Spinal cord (tissue), 10 donors: ENCODE measurements around the gene SERTAD2. TPM values are rescaled to one million over a fixed set of nuclear protein-coding genes. Genes with fewer than 3 reads are reported as not detected.
A peak's percentile ranks its signal among the peaks of the same experiment; 100 is the strongest.

Experiments used
- DNase-seq, 6 donors: peaks; one replicate each; pipeline versions ENCODE4 v3.0.0 to v3.0.0-alpha.2; 2013 to 2015; ENCODE audit warnings: low spot score in 6 of 6, low read depth in 4 of 6
- H3K27ac ChIP-seq: one replicate; pipeline ENCODE4 v1.5.1; 2013; ENCODE audit warnings: low read depth, low read length, control low read depth
- H3K27me3 ChIP-seq: one replicate; pipeline ENCODE4 v1.6.1; 2013; ENCODE audit warnings: low read length; ENCODE audit not compliant: control insufficient read depth, insufficient read depth
- H3K36me3 ChIP-seq: one replicate; pipeline ENCODE4 v1.6.1; 2013; ENCODE audit warnings: low read length; ENCODE audit not compliant: control insufficient read depth, insufficient read depth
- H3K4me1 ChIP-seq: one replicate; pipeline ENCODE4 v1.6.1; 2013; ENCODE audit warnings: low read length; ENCODE audit not compliant: control insufficient read depth, insufficient read depth
- H3K4me3 ChIP-seq: one replicate; pipeline ENCODE4 v1.5.1; 2013; ENCODE audit warnings: low read depth, low read length, control low read depth
- H3K9me3 ChIP-seq: one replicate; pipeline ENCODE4 v1.6.1; 2013; ENCODE audit warnings: low read length; ENCODE audit not compliant: control insufficient read depth, insufficient read depth
- WGBS: methylation state at CpG from one replicate; pipeline ENCODE4 v1.1.5; 2013; ENCODE audit warnings: missing lambda C conversion rate; ENCODE audit not compliant: insufficient coverage; 5-methylcytosine and 5-hydroxymethylcytosine counted together
- polyA plus RNA-seq, 2 donors: library from polyadenylated mRNA; unstranded; fragments of 120-200 nt; gene quantifications; one replicate each; pipeline ENCODE4 v1.2.1, GENCODE V29; 2013; ENCODE audit not compliant: insufficient read length in 2 of 2
- total RNA-seq, 2 donors: library from RNA; depleted of rRNA in 1 of 2; stranded (reverse); fragments of 120-200 nt in 1 of 2; fragments of >200 nt in 1 of 2; gene quantifications; one replicate each; pipeline versions ENCODE4 v1.2.3 to v1.2.4, GENCODE V29; 2013 to 2014
- donor health status: healthy.

SERTAD2 gene
- total and polyA plus RNA-seq, 4 donors, result 5.0 to 15.4 (median 9.7) TPM

GRCh38 chr2:64593035-64593655 lies 60.6 kb downstream of the SERTAD2 start:
- Histone ChIP-seq H3K4me1 (no peaks in the 10 kb centered on the region), H3K4me3 (no peak overlapping the region), H3K36me3 (no peaks in the 10 kb centered on the region), H3K27me3 (no peaks in the 10 kb centered on the region), H3K27ac (no peak overlapping the region), H3K9me3 (no peaks in the 10 kb centered on the region)
- 100% methylated on average over 1 of the region's 4 CpGs for WGBS
- no peak for DNase-seq

DNA sequence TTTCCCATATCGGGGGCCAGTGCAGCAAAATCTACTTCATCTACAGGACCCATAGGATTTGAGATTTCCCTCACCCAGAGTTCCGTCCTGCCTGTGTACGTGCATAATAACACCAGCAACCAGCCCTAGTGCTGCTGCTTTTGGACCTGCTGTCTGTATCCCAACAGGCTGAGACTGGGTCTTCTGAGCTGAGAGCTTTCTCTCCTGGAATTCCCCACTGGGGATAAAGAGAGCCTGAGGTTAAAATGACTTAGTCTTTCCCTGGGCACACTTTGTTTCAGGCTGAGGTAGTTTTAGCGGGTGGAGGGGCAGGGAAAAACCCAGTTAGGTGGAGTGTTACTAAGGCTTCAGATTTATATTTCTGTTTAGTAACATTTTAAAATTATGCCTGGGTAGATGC lies 62.5 kb downstream of the SERTAD2 start:
- Histone ChIP-seq H3K36me3 (no peaks in the 10 kb centered on the region), H3K4me3 (no peak overlapping the region), H3K4me1 (no peaks in the 10 kb centered on the region), H3K27ac (no peak overlapping the region), H3K27me3 (no peaks in the 10 kb centered on the region), H3K9me3 (no peaks in the 10 kb centered on the region)
- DNase-seq, result no peak
- 83% methylated on average over 3 of the region's 4 CpGs for WGBS

DNA sequence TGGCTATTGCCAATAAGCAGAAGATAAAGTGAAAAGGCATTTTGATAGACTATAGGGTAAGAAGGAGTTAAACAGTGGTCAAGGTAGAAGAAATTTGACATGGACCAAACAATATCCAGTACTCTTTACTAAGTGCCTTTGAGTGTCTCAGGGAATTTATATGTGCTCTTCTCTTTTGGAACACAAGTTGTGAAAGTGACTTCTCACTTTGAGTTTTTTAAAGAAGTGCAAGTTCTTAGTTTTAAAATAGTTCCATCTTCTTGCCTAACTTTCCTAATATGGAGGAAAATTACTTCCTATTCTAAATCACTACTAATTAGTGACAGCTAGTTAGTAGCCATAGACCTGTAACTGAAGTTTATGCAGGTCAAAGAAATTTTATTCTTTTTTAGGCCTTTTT lies 66.2 kb downstream of the SERTAD2 start:
- no peaks in the 10 kb centered on the region for H3K9me3 ChIP-seq
- no peaks in the 10 kb centered on the region for H3K27me3 ChIP-seq
- H3K36me3 ChIP-seq, result no peaks in the 10 kb centered on the region
- H3K4me3 ChIP-seq, result no peak overlapping the region
- H3K4me1 ChIP-seq, result no peaks in the 10 kb centered on the region
- H3K27ac ChIP-seq, result no peak overlapping the region
- DNase-seq, result no peak

DNA sequence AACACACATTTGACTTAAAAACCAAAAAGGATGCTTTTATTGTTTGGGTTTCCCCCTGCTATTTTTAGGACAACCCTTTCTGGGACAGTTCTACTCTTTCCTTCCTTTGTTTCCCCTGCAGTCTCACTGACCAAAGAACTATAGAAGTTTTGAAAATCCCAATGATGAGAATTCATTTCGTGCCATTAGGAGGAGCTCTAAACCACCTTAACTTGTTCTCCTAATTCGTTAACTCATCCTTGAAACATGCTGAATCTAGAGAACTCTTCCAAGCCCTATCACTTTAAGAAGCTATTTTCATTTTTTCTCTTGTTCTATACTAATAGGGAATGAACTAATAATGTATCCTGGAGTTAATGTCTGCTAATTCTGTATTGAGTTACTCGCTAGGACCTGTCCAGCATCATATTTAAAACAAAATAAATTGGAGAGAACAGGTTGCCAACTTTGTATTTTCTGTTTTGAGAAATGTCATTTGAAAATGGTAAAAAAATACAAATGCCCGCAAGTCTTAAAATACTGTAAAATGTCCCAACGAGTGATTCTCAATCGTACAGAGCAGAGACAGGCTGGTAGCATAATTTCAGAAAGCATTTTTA lies 66.7 kb downstream of the SERTAD2 start:
- Histone ChIP-seq H3K36me3 (no peaks in the 10 kb centered on the region), H3K27ac (no peak overlapping the region), H3K4me1 (no peaks in the 10 kb centered on the region), H3K27me3 (no peaks in the 10 kb centered on the region), H3K4me3 (no peak overlapping the region), H3K9me3 (no peaks in the 10 kb centered on the region)
- WGBS, result 80% methylated on average over 1 of the region's 6 CpGs
- DNase-seq, result peak in 4 of 6 donors; percentile 39 to 89 (median 68)

DNA sequence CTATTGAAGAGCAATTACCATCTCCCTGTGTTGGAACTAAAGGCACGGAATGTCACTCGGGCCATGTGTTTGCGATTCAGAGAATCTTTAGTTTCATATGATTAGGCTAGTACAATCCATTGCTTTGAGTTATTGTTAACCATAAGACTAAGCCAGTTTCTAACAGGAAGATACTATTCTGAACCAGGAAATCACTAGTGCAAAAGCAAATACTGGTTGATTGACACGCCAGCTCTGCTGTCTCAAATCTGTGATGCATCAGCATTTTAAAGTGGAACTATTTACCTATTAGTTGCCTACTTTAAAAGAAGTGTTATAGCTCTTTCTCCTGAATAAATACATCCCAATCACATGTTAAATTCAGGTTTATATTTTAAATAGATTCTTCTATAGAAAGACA lies 67.7 kb downstream of the SERTAD2 start:
- Histone ChIP-seq H3K27ac (no peak overlapping the region), H3K27me3 (no peaks in the 10 kb centered on the region), H3K4me3 (no peak overlapping the region), H3K4me1 (no peaks in the 10 kb centered on the region), H3K9me3 (no peaks in the 10 kb centered on the region), H3K36me3 (no peaks in the 10 kb centered on the region)
- WGBS, result no CpG with 5 or more reads among the region's 4 CpGs
- DNase-seq, result no peak

DNA sequence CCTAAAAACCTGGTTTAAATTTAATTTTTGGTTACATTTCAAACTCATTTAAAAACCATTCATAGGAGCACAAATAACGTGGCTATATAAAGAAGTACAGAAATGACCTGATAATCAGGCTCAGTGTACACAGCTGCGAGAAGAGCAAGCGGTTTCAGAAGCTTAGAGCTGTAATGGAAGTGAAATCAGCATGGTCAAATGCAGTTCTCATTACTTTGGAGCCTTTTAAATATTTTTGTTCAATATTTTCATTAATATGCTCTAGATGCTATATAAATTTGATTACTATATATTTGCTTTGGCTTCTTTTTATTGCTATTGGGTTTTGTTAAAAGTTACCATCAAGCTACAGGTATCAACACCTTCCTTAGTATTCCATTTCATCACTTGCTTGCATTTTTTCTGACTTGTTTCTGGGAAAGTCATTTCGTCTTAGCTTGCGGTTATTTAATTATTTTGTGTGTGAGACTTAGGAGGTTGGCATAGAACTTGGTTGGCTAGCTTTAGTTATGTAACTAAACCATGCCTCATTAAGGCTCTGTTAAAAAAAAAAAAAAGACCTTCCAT lies 70.9 kb downstream of the SERTAD2 start:
- no CpG with 5 or more reads among the region's 5 CpGs for WGBS
- no peaks in the 10 kb centered on the region for H3K36me3 ChIP-seq

GRCh38 chr2:64581777-64582539 lies 71.8 kb downstream of the SERTAD2 start:
- no peak for DNase-seq
- Histone ChIP-seq H3K9me3 (no peaks in the 10 kb centered on the region), H3K27me3 (no peaks in the 10 kb centered on the region), H3K27ac (no peak overlapping the region), H3K4me3 (no peak overlapping the region), H3K36me3 (no peaks in the 10 kb centered on the region), H3K4me1 (no peaks in the 10 kb centered on the region)
- 100% methylated on average over 1 of the region's 1 CpG for WGBS

More for the DNA sequence above, 70.9 kb downstream of the SERTAD2 start:
- Histone ChIP-seq H3K4me1 (no peaks in the 10 kb centered on the region), H3K4me3 (no peak overlapping the region), H3K27me3 (no peaks in the 10 kb centered on the region), H3K9me3 (no peaks in the 10 kb centered on the region), H3K27ac (no peak overlapping the region)
- DNase-seq, result no peak

Other genes with a start within 250 kb of the SERTAD2 start
- 10 to 100 TPM; 19.8 to 36.1 TPM for gene LGALSL, start 199.8 kb downstream of the SERTAD2 start, total RNA-seq
- gene LGALSL, start 199.8 kb downstream of the SERTAD2 start, polyA plus RNA-seq, result 10 to 100 TPM; 41.0 to 50.2 TPM
- 10 to 100 TPM; 38.0 to 63.6 TPM for gene AFTPH, start 129.6 kb downstream of the SERTAD2 start, total RNA-seq
- gene AFTPH, start 129.6 kb downstream of the SERTAD2 start, polyA plus RNA-seq, result 10 to 100 TPM; 48.3 to 52.8 TPM